Measurements from ENCODE around the gene DES. TPM values are rescaled to one million over a fixed set of nuclear protein-coding genes. Genes with fewer than 3 reads are reported as not detected.

DES gene
- total and polyA plus RNA-seq, 7 experiments from 2014 or later, result 1.5 TPM; not detected in 6

DNA sequence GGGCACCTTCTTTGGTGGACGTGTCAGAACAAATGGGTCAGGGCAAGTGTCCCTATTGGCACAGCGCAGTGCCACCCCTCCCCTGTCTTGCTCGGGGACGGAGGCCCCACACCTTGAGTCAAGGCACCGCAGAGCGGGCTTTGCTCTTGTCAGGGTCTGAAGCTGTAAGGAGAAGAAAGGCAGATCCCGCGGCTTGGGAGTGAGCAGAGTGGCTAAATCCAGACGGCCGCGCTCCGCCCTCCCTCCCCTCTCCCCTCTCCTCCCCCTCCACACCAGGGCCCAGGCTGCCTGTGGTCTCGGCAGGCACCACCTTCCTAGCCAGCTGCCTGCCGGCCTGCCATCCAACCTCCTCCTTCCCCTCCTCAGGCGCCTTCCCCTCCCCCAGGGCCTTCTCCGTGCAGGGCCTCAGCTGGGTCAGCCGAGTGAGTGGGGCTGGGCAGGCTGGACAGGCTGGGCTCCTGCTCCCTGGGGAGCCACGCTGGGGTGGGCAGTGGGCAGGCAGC lies 42.3 kb downstream of the DES start:
- Mint-ChIP-seq H3K27ac (no peak overlapping the region), H3K9me3 (no peaks in the 10 kb centered on the region), H3K4me3 (no peak overlapping the region), H3K27me3 (no peaks in the 10 kb centered on the region), H3K36me3 (peaks cover 0 to 8% (median 0%) of the 10 kb centered on the region in 5 donors), H3K4me1 (peaks cover 0 to 9% (median 2%) of the 10 kb centered on the region in 7 donors)
- intact Hi-C loops (cut with micrococcal nuclease), result no loop called here
- POLR2A ChIA-PET, result no interaction called here
- H3K27me3 ChIP-seq (ENCODE audit: control insufficient read depth in 2 of 2, insufficient read depth in 2 of 2, low read length in 2 of 2), result no peaks in the 10 kb centered on the region
- no peak for DNase-seq
- ATAC-seq, result no peak
- H3K4me1 ChIP-seq (ENCODE audit: control insufficient read depth in 2 of 2, insufficient read depth in 2 of 2, low read length in 2 of 2), result no peaks in the 10 kb centered on the region
- H3K36me3 ChIP-seq (ENCODE audit: control insufficient read depth in 2 of 3, insufficient read depth in 3 of 3, low read length in 3 of 3), result peaks cover 0 to 16% (median 0%) of the 10 kb centered on the region in 3 experiments
- H3K27ac ChIP-seq (ENCODE audit: low read depth, low read length), result no peak overlapping the region
- H3K4me3 ChIP-seq (ENCODE audit: low read length), result no peak overlapping the region
- CTCF ChIA-PET, result interaction anchor here (0.6 to 1.4 kb wide), 3 partner anchors 19 to 74 kb away, joined by 3 to 7 read pairs (median 6); no protein-coding TSS in a partner anchor
- H3K9me3 ChIP-seq (ENCODE audit: control insufficient read depth in 2 of 3, low read length in 3 of 3), result no peaks in the 10 kb centered on the region

GRCh38 chr2:219461047-219461514 lies 42.9 kb downstream of the DES start:
- H3K27me3 ChIP-seq (ENCODE audit: control insufficient read depth in 2 of 2, insufficient read depth in 2 of 2, low read length in 2 of 2), result no peaks in the 10 kb centered on the region
- no peak for DNase-seq
- ChIA-PET CTCF (interaction anchor here (0.6 to 1.4 kb wide), 3 partner anchors 20 to 73 kb away, joined by 3 to 7 read pairs (median 6); no protein-coding TSS in a partner anchor), POLR2A (no interaction called here)
- no peaks in the 10 kb centered on the region for H3K4me1 ChIP-seq (ENCODE audit: control insufficient read depth in 2 of 2, insufficient read depth in 2 of 2, low read length in 2 of 2)
- H3K36me3 ChIP-seq (ENCODE audit: control insufficient read depth in 2 of 3, insufficient read depth in 3 of 3, low read length in 3 of 3), result peaks cover 0 to 16% (median 0%) of the 10 kb centered on the region in 3 experiments
- H3K36me3 Mint-ChIP-seq, result peaks cover 0 to 9% (median 0%) of the 10 kb centered on the region in 5 donors
- no peak overlapping the region for H3K27ac Mint-ChIP-seq
- no peaks in the 10 kb centered on the region for H3K9me3 Mint-ChIP-seq
- no peak overlapping the region for H3K4me3 Mint-ChIP-seq
- intact Hi-C loops (cut with micrococcal nuclease), result no loop called here
- no peak overlapping the region for H3K4me3 ChIP-seq (ENCODE audit: low read length)
- H3K4me1 Mint-ChIP-seq, result peaks cover 0 to 9% (median 2%) of the 10 kb centered on the region in 7 donors
- H3K27me3 Mint-ChIP-seq, result no peaks in the 10 kb centered on the region
- no peak overlapping the region for H3K27ac ChIP-seq (ENCODE audit: low read depth, low read length)
- ATAC-seq, result peak; percentile 13
- H3K9me3 ChIP-seq (ENCODE audit: control insufficient read depth in 2 of 3, low read length in 3 of 3), result no peaks in the 10 kb centered on the region

DNA sequence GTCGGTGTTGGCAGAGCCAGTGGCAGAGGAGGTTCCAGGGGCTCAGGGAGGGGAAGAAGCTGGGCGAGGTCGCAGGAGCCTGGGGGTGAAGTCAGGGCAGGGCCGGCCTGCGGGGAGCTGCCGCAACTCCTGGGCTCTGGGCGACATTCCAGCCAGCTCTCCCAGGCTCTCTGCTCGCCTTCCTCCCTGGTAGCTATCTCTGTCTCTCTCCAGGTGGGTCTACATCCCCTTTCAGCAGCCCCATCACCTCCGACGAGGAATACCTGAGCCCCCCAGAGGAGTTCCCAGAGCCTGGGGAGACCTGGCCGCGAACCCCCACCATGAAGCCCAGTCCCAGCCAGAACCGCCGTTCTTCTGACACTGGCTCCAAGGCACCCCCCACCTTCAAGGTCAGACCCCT lies 43.5 kb downstream of the DES start:
- ATAC-seq (no peak), DNase-seq (no peak)
- Mint-ChIP-seq H3K27me3 (no peaks in the 10 kb centered on the region), H3K4me3 (no peak overlapping the region), H3K36me3 (peaks cover 0 to 9% (median 0%) of the 10 kb centered on the region in 5 donors), H3K4me1 (peaks cover 0 to 9% (median 2%) of the 10 kb centered on the region in 7 donors), H3K9me3 (no peaks in the 10 kb centered on the region), H3K27ac (no peak overlapping the region)
- no peaks in the 10 kb centered on the region for H3K9me3 ChIP-seq (ENCODE audit: control insufficient read depth in 2 of 3, low read length in 3 of 3)
- H3K27ac ChIP-seq (ENCODE audit: low read depth, low read length), result no peak overlapping the region
- H3K4me1 ChIP-seq (ENCODE audit: control insufficient read depth in 2 of 2, insufficient read depth in 2 of 2, low read length in 2 of 2), result no peaks in the 10 kb centered on the region
- no peak overlapping the region for H3K4me3 ChIP-seq (ENCODE audit: low read length)
- peaks cover 0 to 20% (median 0%) of the 10 kb centered on the region in 3 experiments for H3K36me3 ChIP-seq (ENCODE audit: control insufficient read depth in 2 of 3, insufficient read depth in 3 of 3, low read length in 3 of 3)
- ChIA-PET POLR2A (no interaction called here), CTCF (interaction anchor here (0.6 kb wide), 1 partner anchor 19 kb away, joined by 3 read pairs; no protein-coding TSS in a partner anchor)
- intact Hi-C loops (cut with micrococcal nuclease), result no loop called here
- no peaks in the 10 kb centered on the region for H3K27me3 ChIP-seq (ENCODE audit: control insufficient read depth in 2 of 2, insufficient read depth in 2 of 2, low read length in 2 of 2)

- DNase-seq (no peak), ATAC-seq (no peak)
- Histone ChIP-seq H3K27ac (ENCODE audit: low read depth, low read length) (no peak overlapping the region), H3K27me3 (ENCODE audit: control insufficient read depth in 2 of 2, insufficient read depth in 2 of 2, low read length in 2 of 2) (no peaks in the 10 kb centered on the region), H3K36me3 (ENCODE audit: control insufficient read depth in 2 of 3, insufficient read depth in 3 of 3, low read length in 3 of 3) (peaks cover 0 to 20% (median 0%) of the 10 kb centered on the region in 3 experiments), H3K4me3 (ENCODE audit: low read length) (no peak overlapping the region), H3K9me3 (ENCODE audit: control insufficient read depth in 2 of 3, low read length in 3 of 3) (no peaks in the 10 kb centered on the region), H3K4me1 (ENCODE audit: control insufficient read depth in 2 of 2, insufficient read depth in 2 of 2, low read length in 2 of 2) (no peaks in the 10 kb centered on the region)
- H3K27me3 Mint-ChIP-seq, result no peaks in the 10 kb centered on the region
- no peak overlapping the region for H3K4me3 Mint-ChIP-seq
- no peaks in the 10 kb centered on the region for H3K9me3 Mint-ChIP-seq
- peaks cover 0 to 9% (median 2%) of the 10 kb centered on the region in 7 donors for H3K4me1 Mint-ChIP-seq
- POLR2A ChIA-PET, result no interaction called here
- intact Hi-C loops (cut with micrococcal nuclease), result no loop called here
- CTCF ChIA-PET, result interaction anchor here (0.6 kb wide), 1 partner anchor 20 kb away, joined by 3 read pairs; no protein-coding TSS in a partner anchor
- H3K27ac Mint-ChIP-seq, result no peak overlapping the region
- H3K36me3 Mint-ChIP-seq, result peaks cover 0 to 12% (median 0%) of the 10 kb centered on the region in 5 donors
Observed at GRCh38 chr2:219462349-219462748, 44.2 kb downstream of the DES start.

DNA sequence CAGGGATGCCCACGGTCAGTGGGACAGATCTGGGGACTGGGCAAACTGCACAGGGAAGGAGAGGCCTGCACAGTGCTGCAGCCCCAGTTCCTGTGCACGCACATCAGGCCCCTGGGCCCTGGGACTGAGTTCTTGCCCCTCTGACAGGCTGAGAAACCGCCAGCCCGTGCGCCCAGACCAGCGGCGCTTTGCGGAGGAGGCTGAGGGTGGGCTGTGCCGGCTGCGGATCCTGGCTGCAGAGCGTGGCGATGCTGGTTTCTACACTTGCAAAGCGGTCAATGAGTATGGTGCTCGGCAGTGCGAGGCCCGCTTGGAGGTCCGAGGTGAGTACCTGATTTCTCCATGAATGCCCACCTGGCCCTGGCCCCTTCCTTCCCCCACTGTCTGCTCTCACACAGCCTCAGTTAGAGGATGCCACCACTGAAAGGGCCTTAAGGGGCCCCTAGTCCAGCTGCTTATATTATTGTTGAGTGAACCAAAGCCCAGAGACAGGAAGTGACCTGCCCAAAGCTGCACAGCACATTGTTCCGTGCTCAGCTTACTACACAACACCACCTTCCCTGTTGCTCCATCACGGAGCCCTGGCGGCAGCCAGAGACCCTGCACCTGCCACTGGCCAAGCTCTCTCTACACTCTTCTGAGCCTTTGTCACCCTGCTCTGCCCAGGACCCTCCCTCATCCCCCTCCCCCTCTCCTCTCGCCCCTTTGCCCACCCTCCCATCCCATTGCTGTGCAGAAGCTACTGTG lies 46.3 kb downstream of the DES start:
- POLR2A ChIA-PET, result no interaction called here
- peaks cover 0 to 20% (median 0%) of the 10 kb centered on the region in 3 experiments for H3K36me3 ChIP-seq (ENCODE audit: control insufficient read depth in 2 of 3, insufficient read depth in 3 of 3, low read length in 3 of 3)
- H3K27ac ChIP-seq (ENCODE audit: low read depth, low read length), result no peak overlapping the region
- Mint-ChIP-seq H3K9me3 (no peaks in the 10 kb centered on the region), H3K27ac (no peak overlapping the region), H3K4me1 (peaks cover 0 to 4% (median 0%) of the 10 kb centered on the region in 7 donors), H3K36me3 (peaks cover 0 to 13% (median 0%) of the 10 kb centered on the region in 5 donors), H3K4me3 (no peak overlapping the region), H3K27me3 (no peaks in the 10 kb centered on the region)
- no peak overlapping the region for H3K4me3 ChIP-seq (ENCODE audit: low read length)
- H3K9me3 ChIP-seq (ENCODE audit: control insufficient read depth in 2 of 3, low read length in 3 of 3), result no peaks in the 10 kb centered on the region
- no peak for ATAC-seq
- no peaks in the 10 kb centered on the region for H3K4me1 ChIP-seq (ENCODE audit: control insufficient read depth in 2 of 2, insufficient read depth in 2 of 2, low read length in 2 of 2)
- intact Hi-C loops (cut with micrococcal nuclease), result no loop called here
- CTCF ChIA-PET, result interaction anchor here (1.1 to 1.9 kb wide), 3 partner anchors 62 to 79 kb away, joined by 3 to 9 read pairs (median 3); no protein-coding TSS in a partner anchor
- H3K27me3 ChIP-seq (ENCODE audit: control insufficient read depth in 2 of 2, insufficient read depth in 2 of 2, low read length in 2 of 2), result no peaks in the 10 kb centered on the region
- DNase-seq, result no peak

GRCh38 chr2:219465659-219466561 lies 47.7 kb downstream of the DES start:
- Mint-ChIP-seq H3K27me3 (no peaks in the 10 kb centered on the region), H3K4me3 (no peak overlapping the region), H3K36me3 (peaks cover 0 to 13% (median 4%) of the 10 kb centered on the region in 5 donors), H3K27ac (no peak overlapping the region), H3K4me1 (no peaks in the 10 kb centered on the region), H3K9me3 (no peaks in the 10 kb centered on the region)
- H3K9me3 ChIP-seq (ENCODE audit: control insufficient read depth in 2 of 3, low read length in 3 of 3), result no peaks in the 10 kb centered on the region
- no peak overlapping the region for H3K27ac ChIP-seq (ENCODE audit: low read depth, low read length)
- H3K36me3 ChIP-seq (ENCODE audit: control insufficient read depth in 2 of 3, insufficient read depth in 3 of 3, low read length in 3 of 3), result peaks cover 0 to 20% (median 0%) of the 10 kb centered on the region in 3 experiments
- intact Hi-C loops (cut with micrococcal nuclease), result no loop called here
- ATAC-seq, result no peak
- H3K4me3 ChIP-seq (ENCODE audit: low read length), result no peak overlapping the region
- no peaks in the 10 kb centered on the region for H3K4me1 ChIP-seq (ENCODE audit: control insufficient read depth in 2 of 2, insufficient read depth in 2 of 2, low read length in 2 of 2)
- ChIA-PET POLR2A (no interaction called here), CTCF (no interaction called here)
- no peaks in the 10 kb centered on the region for H3K27me3 ChIP-seq (ENCODE audit: control insufficient read depth in 2 of 2, insufficient read depth in 2 of 2, low read length in 2 of 2)
- DNase-seq, result no peak

Data from naive thymus-derived CD4-positive, alpha-beta T cell (primary cell).